Adrenal gland (tissue), 5 donors: ENCODE data around the gene FUT8.

ENCODE experiments used
- CTCF ChIP-seq, 6 experiments: fragments of 450-650 bp in 4 of 6; fragments of 200-600 bp in 2 of 6; sonication (generic) in 1 of 6; IDR thresholded peaks; 1 replicate in 5 of 6; 2 replicates in 1 of 6; pipeline versions ENCODE4 v1.5.1 to v1.8.0; 2016 to 2021; ENCODE audit warnings: antibody characterized with exemption in 6 of 6, mild to moderate bottlenecking in 2 of 6, moderate library complexity in 1 of 6
- POLR2A ChIP-seq, 2 donors: fragments of 450-650 bp; IDR thresholded peaks; one replicate each; pipeline ENCODE4 v1.6.1; 2017; ENCODE audit warnings: antibody characterized with exemption in 2 of 2, mild to moderate bottlenecking in 2 of 2, moderate library complexity in 1 of 2
- donor health status: DM: no; HTN: no; CAD: no.

- TF ChIP-seq POLR2A (IDR thresholded peaks at IDR 0.05), result no peak
- TF ChIP-seq CTCF (IDR thresholded peaks at IDR 0.05), result no peak
Observed at GRCh38 chr14:65790172-65790815, 377.8 kb downstream of the FUT8 start.
